ENCODE results near the gene ECPAS. TPM values are rescaled to one million over a fixed set of nuclear protein-coding genes. Genes with fewer than 3 reads are reported as not detected.

ECPAS gene
- total RNA-seq, 1 donor from 2014 or later, result 108 TPM

- DNase-seq (ENCODE audit: extremely low spot score, unreplicated experiment), result no peak
Measured at GRCh38 chr9:111442360-111443027, 41.7 kb downstream of the ECPAS start.

GRCh38 chr9:111440226-111440625 is 44.0 kb downstream of the ECPAS start:
- Mint-ChIP-seq H3K4me1 (ENCODE audit: unreplicated experiment) (peaks cover 21% of the 10 kb centered on the region), H3K9me3 (ENCODE audit: unreplicated experiment) (no peaks in the 10 kb centered on the region), H3K27me3 (ENCODE audit: unreplicated experiment) (no peaks in the 10 kb centered on the region), H3K27ac (ENCODE audit: unreplicated experiment) (no peak overlapping the region), H3K4me3 (ENCODE audit: unreplicated experiment) (no peak overlapping the region), H3K36me3 (ENCODE audit: unreplicated experiment) (peaks cover 40% of the 10 kb centered on the region)
- no peak for DNase-seq (ENCODE audit: extremely low spot score, unreplicated experiment)
- no peak for TF ChIP-seq CTCF (IDR thresholded peaks at IDR 0.05)

More at GRCh38 chr9:111442360-111443027, 41.7 kb downstream of the ECPAS start:
- Mint-ChIP-seq H3K4me3 (ENCODE audit: unreplicated experiment) (no peak overlapping the region), H3K27me3 (ENCODE audit: unreplicated experiment) (no peaks in the 10 kb centered on the region), H3K36me3 (ENCODE audit: unreplicated experiment) (peaks cover 44% of the 10 kb centered on the region), H3K27ac (ENCODE audit: unreplicated experiment) (no peak overlapping the region), H3K9me3 (ENCODE audit: unreplicated experiment) (no peaks in the 10 kb centered on the region), H3K4me1 (ENCODE audit: unreplicated experiment) (peaks cover 5% of the 10 kb centered on the region)
- TF ChIP-seq CTCF (IDR thresholded peaks at IDR 0.05), result no peak

GRCh38 chr9:111438541-111439235 is 45.5 kb downstream of the ECPAS start:
- peaks cover 35% of the 10 kb centered on the region for H3K36me3 Mint-ChIP-seq (ENCODE audit: unreplicated experiment)
- H3K27ac Mint-ChIP-seq (ENCODE audit: unreplicated experiment), result no peak overlapping the region
- no peak for TF ChIP-seq CTCF (IDR thresholded peaks at IDR 0.05)
- DNase-seq (ENCODE audit: extremely low spot score, unreplicated experiment), result no peak
- no peaks in the 10 kb centered on the region for H3K9me3 Mint-ChIP-seq (ENCODE audit: unreplicated experiment)
- no peak overlapping the region for H3K4me3 Mint-ChIP-seq (ENCODE audit: unreplicated experiment)
- H3K27me3 Mint-ChIP-seq (ENCODE audit: unreplicated experiment), result no peaks in the 10 kb centered on the region
- H3K4me1 Mint-ChIP-seq (ENCODE audit: unreplicated experiment), result peaks cover 21% of the 10 kb centered on the region

GRCh38 chr9:111436571-111436970 is 47.6 kb downstream of the ECPAS start:
- H3K36me3 Mint-ChIP-seq (ENCODE audit: unreplicated experiment), result peaks cover 43% of the 10 kb centered on the region
- H3K27me3 Mint-ChIP-seq (ENCODE audit: unreplicated experiment), result no peaks in the 10 kb centered on the region
- H3K4me1 Mint-ChIP-seq (ENCODE audit: unreplicated experiment), result peaks cover 21% of the 10 kb centered on the region
- no peak for TF ChIP-seq CTCF (IDR thresholded peaks at IDR 0.05)
- no peak for DNase-seq (ENCODE audit: extremely low spot score, unreplicated experiment)
- peak overlapping the region; percentile 34 for H3K27ac Mint-ChIP-seq (ENCODE audit: unreplicated experiment)
- no peak overlapping the region for H3K4me3 Mint-ChIP-seq (ENCODE audit: unreplicated experiment)
- H3K9me3 Mint-ChIP-seq (ENCODE audit: unreplicated experiment), result no peaks in the 10 kb centered on the region

GRCh38 chr9:111433082-111433481 is 51.1 kb downstream of the ECPAS start:
- Mint-ChIP-seq H3K27ac (ENCODE audit: unreplicated experiment) (no peak overlapping the region), H3K4me1 (ENCODE audit: unreplicated experiment) (peaks cover 16% of the 10 kb centered on the region), H3K27me3 (ENCODE audit: unreplicated experiment) (no peaks in the 10 kb centered on the region), H3K4me3 (ENCODE audit: unreplicated experiment) (no peak overlapping the region), H3K36me3 (ENCODE audit: unreplicated experiment) (peaks cover 46% of the 10 kb centered on the region), H3K9me3 (ENCODE audit: unreplicated experiment) (no peaks in the 10 kb centered on the region)
- TF ChIP-seq CTCF (IDR thresholded peaks at IDR 0.05), result no peak
- DNase-seq (ENCODE audit: extremely low spot score, unreplicated experiment), result no peak
